ENCODE data around the gene VAX1.

The VAX1 gene

DNA sequence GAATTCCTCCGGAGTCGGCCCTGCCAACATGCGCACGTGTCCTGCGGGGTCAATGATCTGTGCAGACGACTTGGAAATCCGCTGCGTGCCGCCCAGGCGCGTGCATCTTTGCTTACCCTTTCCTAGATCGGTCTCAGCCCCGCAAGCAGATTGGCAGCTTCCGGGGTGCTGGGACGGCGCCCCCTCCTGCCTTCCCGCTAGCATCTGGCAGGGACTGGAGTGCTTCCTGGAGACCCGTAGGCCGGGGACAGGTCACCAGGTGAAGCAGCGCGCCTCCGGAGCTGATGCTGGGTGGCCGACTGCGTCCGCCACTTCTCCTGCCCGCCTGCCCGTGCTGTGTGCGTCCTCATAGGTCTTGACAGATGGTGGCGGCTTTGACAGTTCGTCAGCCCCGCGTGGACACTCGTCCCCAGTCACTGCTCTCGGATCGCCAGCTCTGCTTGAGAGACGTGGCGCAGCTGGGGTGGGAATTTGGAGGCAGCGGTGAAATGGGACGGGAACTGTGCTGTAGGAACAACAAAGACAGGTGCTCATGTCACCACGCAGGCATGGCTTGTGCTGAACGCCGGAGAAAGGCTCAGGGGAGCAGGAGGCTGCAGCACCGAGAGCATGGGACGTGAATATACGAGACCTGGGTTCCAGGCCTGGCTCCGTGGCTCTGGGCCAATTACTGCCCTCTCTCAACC is 37.3 kb upstream of the VAX1 start:
- TF ChIP-seq ZFX (IDR thresholded peaks at IDR 0.05), result no peak
- TF ChIP-seq, protein P1, sequence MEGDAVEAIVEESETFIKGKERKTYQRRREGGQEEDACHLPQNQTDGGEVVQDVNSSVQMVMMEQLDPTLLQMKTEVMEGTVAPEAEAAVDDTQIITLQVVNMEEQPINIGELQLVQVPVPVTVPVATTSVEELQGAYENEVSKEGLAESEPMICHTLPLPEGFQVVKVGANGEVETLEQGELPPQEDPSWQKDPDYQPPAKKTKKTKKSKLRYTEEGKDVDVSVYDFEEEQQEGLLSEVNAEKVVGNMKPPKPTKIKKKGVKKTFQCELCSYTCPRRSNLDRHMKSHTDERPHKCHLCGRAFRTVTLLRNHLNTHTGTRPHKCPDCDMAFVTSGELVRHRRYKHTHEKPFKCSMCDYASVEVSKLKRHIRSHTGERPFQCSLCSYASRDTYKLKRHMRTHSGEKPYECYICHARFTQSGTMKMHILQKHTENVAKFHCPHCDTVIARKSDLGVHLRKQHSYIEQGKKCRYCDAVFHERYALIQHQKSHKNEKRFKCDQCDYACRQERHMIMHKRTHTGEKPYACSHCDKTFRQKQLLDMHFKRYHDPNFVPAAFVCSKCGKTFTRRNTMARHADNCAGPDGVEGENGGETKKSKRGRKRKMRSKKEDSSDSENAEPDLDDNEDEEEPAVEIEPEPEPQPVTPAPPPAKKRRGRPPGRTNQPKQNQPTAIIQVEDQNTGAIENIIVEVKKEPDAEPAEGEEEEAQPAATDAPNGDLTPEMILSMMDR (conservative IDR thresholded peaks at IDR 0.05), result peak; percentile 27
- H3K27ac ChIP-seq, result peak overlapping the region; percentile 2; the same call in 1 of the 2 replicates

DNA sequence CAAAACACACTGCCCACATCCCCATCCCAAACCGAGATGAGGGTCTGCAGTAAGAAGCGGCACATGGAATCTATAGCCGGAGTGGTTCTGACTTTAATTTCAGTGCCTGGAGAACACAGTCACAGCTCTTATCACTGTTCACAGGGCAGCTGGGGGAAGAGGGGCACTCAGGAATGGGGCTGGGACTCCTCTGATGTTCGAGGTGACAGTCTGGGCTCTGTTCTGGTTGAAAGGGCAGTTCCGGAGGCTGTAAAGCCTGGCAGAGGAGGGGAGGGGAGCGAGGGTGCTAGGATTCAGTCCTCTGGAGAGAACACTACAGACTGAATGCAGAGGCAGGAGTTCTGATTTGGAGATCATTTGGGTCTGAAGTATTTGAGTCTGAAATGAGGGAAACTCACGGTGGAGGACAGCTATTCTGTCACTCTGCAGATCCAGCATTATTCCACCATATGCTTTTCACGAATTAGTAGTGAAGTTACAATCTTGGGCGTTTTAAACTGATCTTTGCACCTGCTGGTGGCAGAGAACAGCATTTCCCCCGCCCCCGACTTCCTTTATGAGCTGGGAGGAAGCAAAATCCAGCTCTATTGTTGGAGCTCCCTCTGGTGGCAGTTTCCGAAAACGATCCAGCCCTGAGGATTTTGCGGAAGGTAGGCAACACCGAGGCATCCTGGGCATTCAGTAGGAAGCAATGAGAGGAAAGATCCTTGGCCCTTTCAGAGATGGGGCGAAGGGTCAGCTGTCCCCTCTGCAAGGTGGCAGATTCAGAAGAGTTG is 36.6 kb upstream of the VAX1 start:
- H3K27ac ChIP-seq, result no peak overlapping the region; the same call in 1 of the 2 replicates

DNA sequence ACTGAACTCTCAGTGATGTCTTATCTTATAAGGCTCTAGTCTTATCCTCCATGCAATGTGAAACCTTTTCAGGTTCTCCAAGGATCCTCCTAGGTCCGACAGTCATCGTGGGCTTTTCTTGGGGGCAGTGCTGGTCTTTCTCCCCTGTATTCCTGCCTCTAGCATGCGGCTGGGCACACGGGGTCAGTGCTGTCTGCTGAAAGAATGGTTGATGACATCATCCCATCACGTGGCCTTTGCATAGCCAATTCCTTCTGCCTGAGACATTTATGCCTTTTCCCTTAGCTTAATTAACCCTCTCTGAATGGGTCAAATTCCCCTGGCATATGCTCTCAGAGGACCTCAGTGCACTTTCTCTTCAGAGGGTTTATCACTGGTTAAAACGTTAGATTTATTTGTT is 32.2 kb upstream of the VAX1 start:
- H3K27ac ChIP-seq, result no peak overlapping the region
- TF ChIP-seq, protein P1 (conservative IDR thresholded peaks at IDR 0.05), result no peak
- TF ChIP-seq ZFX (IDR thresholded peaks at IDR 0.05), result no peak

More for the DNA sequence above, 36.6 kb upstream of the VAX1 start:
- TF ChIP-seq ZFX (IDR thresholded peaks at IDR 0.05), result no peak
- TF ChIP-seq, protein P1 (conservative IDR thresholded peaks at IDR 0.05), result peak; percentile 88

DNA sequence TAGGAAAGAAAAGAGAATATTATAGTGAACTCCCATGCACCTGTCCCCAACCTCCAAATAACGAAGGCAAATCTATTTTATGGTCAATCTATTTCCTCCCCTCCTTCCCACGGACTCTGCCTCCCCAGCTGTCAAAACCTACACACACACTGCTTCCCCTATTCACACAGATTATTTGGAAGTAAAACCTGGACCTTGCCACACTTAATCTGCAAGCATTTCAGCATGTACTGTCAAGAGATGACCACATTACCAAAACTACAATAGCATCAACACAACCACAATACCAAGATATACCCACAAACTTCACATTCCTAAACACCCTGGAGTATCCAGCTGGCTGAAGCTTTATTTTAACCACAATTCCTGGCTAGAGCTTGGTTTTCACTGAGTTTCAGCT is 31.4 kb upstream of the VAX1 start:
- no peak overlapping the region for H3K27ac ChIP-seq
- TF ChIP-seq, protein P1 (conservative IDR thresholded peaks at IDR 0.05), result no peak
- TF ChIP-seq ZFX (IDR thresholded peaks at IDR 0.05), result no peak

DNA sequence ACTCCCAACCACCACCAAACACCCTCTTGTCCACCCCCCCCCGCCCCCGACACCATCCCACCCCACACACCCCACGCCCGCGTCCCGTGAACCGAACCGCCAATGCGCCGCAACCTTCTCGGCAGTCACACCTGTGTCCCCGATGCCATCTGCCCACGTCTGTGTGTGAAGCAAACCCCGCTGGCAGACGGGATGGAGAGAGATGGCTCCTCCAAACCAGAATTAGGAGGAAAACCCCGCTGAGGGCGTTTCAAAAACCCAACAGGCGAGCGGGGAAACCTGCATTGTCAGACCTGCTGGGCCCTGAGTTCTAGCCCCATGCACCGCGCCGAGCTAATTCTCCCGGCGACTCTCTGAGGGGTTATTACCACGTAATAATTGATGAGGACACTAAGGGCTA is 30.7 kb upstream of the VAX1 start:
- H3K27ac ChIP-seq, result no peak overlapping the region
- TF ChIP-seq, protein P1 (conservative IDR thresholded peaks at IDR 0.05), result no peak
- no peak for TF ChIP-seq ZFX (IDR thresholded peaks at IDR 0.05)

DNA sequence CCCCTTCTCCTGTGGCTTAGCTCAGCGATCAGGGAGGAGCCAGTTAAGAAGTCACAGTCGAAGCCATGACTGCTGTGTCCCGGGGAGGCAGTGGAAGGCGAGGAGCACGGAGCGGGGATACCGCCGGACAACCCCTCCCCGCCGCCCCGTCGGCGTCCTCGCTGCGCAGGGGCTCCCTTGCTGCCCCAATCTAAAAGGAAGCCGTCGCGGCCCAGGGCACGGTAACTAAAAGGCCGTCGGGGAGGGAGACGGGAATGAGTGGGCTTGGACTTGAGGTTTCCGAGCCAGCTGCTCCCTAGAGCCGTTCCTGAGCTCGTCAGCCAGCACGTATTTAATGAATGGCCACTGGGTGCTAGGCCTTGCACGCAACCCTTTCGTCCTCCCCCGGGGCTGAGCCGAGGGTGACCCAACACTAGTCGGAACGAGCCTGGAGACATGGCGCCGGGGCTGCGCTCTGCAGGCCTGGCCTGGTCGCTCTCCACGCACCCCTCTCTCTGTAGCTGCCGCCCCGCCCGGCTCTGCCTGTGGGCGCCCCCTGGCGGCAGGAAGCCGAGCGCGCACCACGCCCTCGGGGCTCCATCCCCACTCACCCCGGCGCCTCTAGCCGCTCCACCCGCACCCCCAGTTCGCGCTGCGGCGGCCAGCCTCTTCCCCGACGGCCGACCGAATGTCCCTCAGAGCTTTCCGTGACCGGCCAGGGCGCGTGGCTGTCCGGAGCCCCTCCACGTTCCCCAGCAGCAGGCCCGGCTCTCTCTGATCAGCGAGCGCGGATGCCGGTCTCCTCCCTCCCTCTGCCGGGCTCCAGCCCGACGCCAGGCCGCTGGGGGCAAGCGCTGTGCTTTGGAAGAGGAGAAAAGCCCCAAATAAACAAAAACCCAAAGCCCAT is 30.0 kb upstream of the VAX1 start:
- TF ChIP-seq ZFX (IDR thresholded peaks at IDR 0.05), result no peak
- TF ChIP-seq, protein P1 (conservative IDR thresholded peaks at IDR 0.05), result peak; percentile 98
- H3K27ac ChIP-seq, result no peak overlapping the region

All from C4-2B (cell line).